CD4-positive, CD25-positive, alpha-beta regulatory T cell (primary cell): ENCODE measurements around the gene SYNE1. TPM values are rescaled to one million over a fixed set of nuclear protein-coding genes. Genes with fewer than 3 reads are reported as not detected.

Experiments
- ATAC-seq, 2 donors: fragments of 150-1000 bp; cut with Tn5 transposase; one replicate each; pipeline ENCODE4 v1.10.0; 2021; ENCODE audit warnings: low read depth in 2 of 2, moderate number of reproducible peaks in 2 of 2, moderate library complexity in 1 of 2
- DNase-seq, 3 donors: peaks; one replicate each; pipeline versions ENCODE4 v3.0.0 to v3.0.0-alpha.2; 2012 to 2022; ENCODE audit warnings: mixed read lengths in 1 of 3
- H3K27ac ChIP-seq: one replicate; pipeline ENCODE4 v1.7.0; 2013; ENCODE audit warnings: mild to moderate bottlenecking, low read length; ENCODE audit not compliant: insufficient read depth, poor library complexity, severe bottlenecking
- H3K27me3 ChIP-seq: one replicate; pipeline ENCODE4 v1.7.0; 2013; ENCODE audit warnings: low read length; ENCODE audit not compliant: control insufficient read depth, insufficient read depth
- H3K36me3 ChIP-seq: one replicate; pipeline ENCODE4 v1.7.0; 2013; ENCODE audit warnings: mild to moderate bottlenecking, low read length, moderate library complexity; ENCODE audit not compliant: control insufficient read depth, insufficient read depth
- H3K4me1 ChIP-seq: 2 replicates; pipeline ENCODE4 v1.7.0; 2013; ENCODE audit warnings: mild to moderate bottlenecking, low read length; ENCODE audit not compliant: insufficient read depth, control insufficient read depth, poor library complexity, severe bottlenecking
- H3K4me3 ChIP-seq: one replicate; pipeline ENCODE4 v1.7.0; 2013; ENCODE audit warnings: low read depth, mild to moderate bottlenecking, low read length, moderate library complexity
- H3K9me3 ChIP-seq, 2 experiments: 1 replicate in 1 of 2; 2 replicates in 1 of 2; pipeline ENCODE4 v1.7.0; 2013; ENCODE audit warnings: low read length in 2 of 2, mild to moderate bottlenecking in 1 of 2, moderate library complexity in 1 of 2; ENCODE audit not compliant: control insufficient read depth in 2 of 2
- H3K27ac Mint-ChIP-seq, 3 donors: one replicate each; pipeline ENCODE4 v1.8.0; 2020 to 2022; ENCODE audit warnings: mild to moderate bottlenecking in 3 of 3, mixed read lengths in 3 of 3, moderate library complexity in 2 of 3
- H3K27me3 Mint-ChIP-seq: one replicate; pipeline ENCODE4 v1.8.0; 2022; ENCODE audit warnings: mild to moderate bottlenecking, mixed read lengths
- H3K36me3 Mint-ChIP-seq: one replicate; pipeline ENCODE4 v1.8.0; 2020; ENCODE audit warnings: mixed read lengths
- H3K4me1 Mint-ChIP-seq, 4 donors: one replicate each; pipeline ENCODE4 v1.8.0; 2020 to 2022; ENCODE audit warnings: mixed read lengths in 4 of 4, mild to moderate bottlenecking in 1 of 4
- H3K4me3 Mint-ChIP-seq, 4 donors: one replicate each; pipeline ENCODE4 v1.8.0; 2020 to 2022; ENCODE audit warnings: mild to moderate bottlenecking in 4 of 4, mixed read lengths in 4 of 4, moderate library complexity in 3 of 4
- H3K9me3 Mint-ChIP-seq, 7 donors: one replicate each; pipeline ENCODE4 v1.8.0; 2020 to 2022; ENCODE audit warnings: mixed read lengths in 7 of 7, mild to moderate bottlenecking in 3 of 7, moderate library complexity in 2 of 7
- polyA plus RNA-seq, 4 donors: library from polyadenylated mRNA; unstranded; fragments of 300-500 nt; fragmentation: Illumina TruSeq; gene quantifications; one replicate each; pipeline ENCODE4 v1.2.3, GENCODE V29; 2021
- total RNA-seq: library from RNA; stranded (reverse); gene quantifications from one replicate; pipeline ENCODE4 v1.2.3, GENCODE V29; 2022

Gene SYNE1
- total and polyA plus RNA-seq, 5 donors from 2014 or later, result 48.1 to 166 (median 57.3) TPM

- Histone ChIP-seq H3K27ac (no peak overlapping the region), H3K4me1 (no peaks in the 10 kb centered on the region), H3K27me3 (peaks cover 5% of the 10 kb centered on the region), H3K9me3 (no peaks in the 10 kb centered on the region), H3K36me3 (no peaks in the 10 kb centered on the region), H3K4me3 (no peak overlapping the region)
- Mint-ChIP-seq H3K9me3 (peaks cover 0 to 1% (median 0%) of the 10 kb centered on the region in 7 donors), H3K4me3 (no peak overlapping the region), H3K27ac (no peak overlapping the region), H3K27me3 (peaks cover 22% of the 10 kb centered on the region), H3K4me1 (no peaks in the 10 kb centered on the region), H3K36me3 (no peaks in the 10 kb centered on the region)
- no peak for ATAC-seq
- DNase-seq, result no peak
These were observed 257.7 kb downstream of the SYNE1 start for GRCh38 chr6:152379423-152379822.

- no peaks in the 10 kb centered on the region for H3K4me1 Mint-ChIP-seq
- H3K4me1 ChIP-seq, result no peaks in the 10 kb centered on the region
- H3K27ac ChIP-seq, result no peak overlapping the region
- H3K36me3 ChIP-seq, result no peaks in the 10 kb centered on the region
- H3K9me3 Mint-ChIP-seq, result peaks cover 0 to 1% (median 0%) of the 10 kb centered on the region in 7 donors
- H3K4me3 ChIP-seq, result no peak overlapping the region
- no peaks in the 10 kb centered on the region for H3K9me3 ChIP-seq
- H3K27ac Mint-ChIP-seq, result no peak overlapping the region
- no peak for DNase-seq
- peaks cover 12% of the 10 kb centered on the region for H3K27me3 Mint-ChIP-seq
- no peak for ATAC-seq
- H3K27me3 ChIP-seq, result peaks cover 3% of the 10 kb centered on the region
- no peaks in the 10 kb centered on the region for H3K36me3 Mint-ChIP-seq
- no peak overlapping the region for H3K4me3 Mint-ChIP-seq
These were observed 259.0 kb downstream of the SYNE1 start for GRCh38 chr6:152378169-152378568.

GRCh38 chr6:152375197-152375596 is 262.0 kb downstream of the SYNE1 start:
- Histone ChIP-seq H3K4me3 (no peak overlapping the region), H3K9me3 (no peaks in the 10 kb centered on the region), H3K4me1 (no peaks in the 10 kb centered on the region), H3K36me3 (no peaks in the 10 kb centered on the region), H3K27ac (no peak overlapping the region), H3K27me3 (peaks cover 2% of the 10 kb centered on the region)
- Mint-ChIP-seq H3K36me3 (no peaks in the 10 kb centered on the region), H3K4me1 (no peaks in the 10 kb centered on the region), H3K27me3 (peaks cover 12% of the 10 kb centered on the region), H3K9me3 (peaks cover 0 to 1% (median 0%) of the 10 kb centered on the region in 7 donors), H3K27ac (no peak overlapping the region), H3K4me3 (no peak overlapping the region)
- ATAC-seq (no peak), DNase-seq (no peak)

- Mint-ChIP-seq H3K4me1 (no peaks in the 10 kb centered on the region), H3K27me3 (peaks cover 9% of the 10 kb centered on the region), H3K9me3 (no peaks in the 10 kb centered on the region), H3K36me3 (no peaks in the 10 kb centered on the region), H3K4me3 (no peak overlapping the region), H3K27ac (no peak overlapping the region)
- H3K27ac ChIP-seq, result no peak overlapping the region
- ATAC-seq, result no peak
- no peaks in the 10 kb centered on the region for H3K36me3 ChIP-seq
- peaks cover 4% of the 10 kb centered on the region for H3K27me3 ChIP-seq
- H3K4me3 ChIP-seq, result no peak overlapping the region
- no peak for DNase-seq
- no peaks in the 10 kb centered on the region for H3K4me1 ChIP-seq
- no peaks in the 10 kb centered on the region for H3K9me3 ChIP-seq
These were observed 264.2 kb downstream of the SYNE1 start for GRCh38 chr6:152372945-152373344.

GRCh38 chr6:152371775-152372174 is 265.4 kb downstream of the SYNE1 start:
- Histone ChIP-seq H3K4me1 (no peaks in the 10 kb centered on the region), H3K27me3 (peaks cover 4% of the 10 kb centered on the region), H3K27ac (no peak overlapping the region), H3K36me3 (no peaks in the 10 kb centered on the region), H3K4me3 (no peak overlapping the region), H3K9me3 (no peaks in the 10 kb centered on the region)
- ATAC-seq (no peak), DNase-seq (no peak)
- Mint-ChIP-seq H3K27me3 (peaks cover 9% of the 10 kb centered on the region), H3K4me3 (no peak overlapping the region), H3K36me3 (no peaks in the 10 kb centered on the region), H3K4me1 (no peaks in the 10 kb centered on the region), H3K9me3 (no peaks in the 10 kb centered on the region), H3K27ac (no peak overlapping the region)

- Mint-ChIP-seq H3K4me3 (no peak overlapping the region), H3K27ac (no peak overlapping the region), H3K36me3 (no peaks in the 10 kb centered on the region), H3K9me3 (no peaks in the 10 kb centered on the region), H3K27me3 (peaks cover 8% of the 10 kb centered on the region), H3K4me1 (no peaks in the 10 kb centered on the region)
- no peak for DNase-seq
- no peaks in the 10 kb centered on the region for H3K9me3 ChIP-seq
- peaks cover 4% of the 10 kb centered on the region for H3K27me3 ChIP-seq
- no peak overlapping the region for H3K4me3 ChIP-seq
- H3K27ac ChIP-seq, result no peak overlapping the region
- H3K36me3 ChIP-seq, result no peaks in the 10 kb centered on the region
- no peak for ATAC-seq
- no peaks in the 10 kb centered on the region for H3K4me1 ChIP-seq
These were observed 268.2 kb downstream of the SYNE1 start for GRCh38 chr6:152368751-152369624.

GRCh38 chr6:152364866-152365265 is 272.3 kb downstream of the SYNE1 start:
- no peaks in the 10 kb centered on the region for H3K9me3 ChIP-seq
- ATAC-seq, result no peak
- no peaks in the 10 kb centered on the region for H3K27me3 ChIP-seq
- H3K27ac ChIP-seq, result no peak overlapping the region
- peaks cover 0 to 2% (median 0%) of the 10 kb centered on the region in 7 donors for H3K9me3 Mint-ChIP-seq
- H3K27ac Mint-ChIP-seq, result no peak overlapping the region
- no peak for DNase-seq
- no peaks in the 10 kb centered on the region for H3K36me3 Mint-ChIP-seq
- no peaks in the 10 kb centered on the region for H3K4me1 Mint-ChIP-seq
- H3K4me1 ChIP-seq, result no peaks in the 10 kb centered on the region
- peaks cover 4% of the 10 kb centered on the region for H3K27me3 Mint-ChIP-seq
- H3K4me3 ChIP-seq, result no peak overlapping the region
- no peak overlapping the region for H3K4me3 Mint-ChIP-seq
- H3K36me3 ChIP-seq, result no peaks in the 10 kb centered on the region

- Mint-ChIP-seq H3K4me1 (no peaks in the 10 kb centered on the region), H3K9me3 (peaks cover 0 to 2% (median 0%) of the 10 kb centered on the region in 7 donors), H3K4me3 (no peak overlapping the region), H3K27ac (no peak overlapping the region), H3K36me3 (no peaks in the 10 kb centered on the region), H3K27me3 (peaks cover 3% of the 10 kb centered on the region)
- DNase-seq, result no peak
- no peaks in the 10 kb centered on the region for H3K9me3 ChIP-seq
- H3K4me3 ChIP-seq, result no peak overlapping the region
- no peaks in the 10 kb centered on the region for H3K36me3 ChIP-seq
- H3K4me1 ChIP-seq, result no peaks in the 10 kb centered on the region
- no peak for ATAC-seq
- H3K27ac ChIP-seq, result no peak overlapping the region
- H3K27me3 ChIP-seq, result peaks cover 2% of the 10 kb centered on the region
These were observed 277.1 kb downstream of the SYNE1 start for GRCh38 chr6:152360034-152360433.
